CD4-positive, alpha-beta T cell treated with Interleukin-15 for 4 hours (primary cell): ENCODE measurements around the gene HCFC2.
A peak's percentile ranks its signal among the peaks of the same experiment; 100 is the strongest.
"Not testable (repeated sequence)": the region's sequence is repeated elsewhere in the genome, so short reads cannot be mapped to it uniquely, and the experiment has no call there.

Source experiments
- DNase-seq: peaks from one replicate; pipeline ENCODE4 v3.0.0-alpha.2; 2020; ENCODE audit warnings: low spot score

HCFC2 gene

GRCh38 chr12:104064031-104064841, at the start of gene HCFC2:
Gene HCFC2, plus strand, starts transcription at chr12:104064531. Its CDS starts 30 bp downstream, at chr12:104064561.
- peak; percentile 82 for DNase-seq

- not testable (repeated sequence) for DNase-seq
Measured at GRCh38 chr12:104021862-104022261, 42.5 kb upstream of the HCFC2 start.

- DNase-seq: no peak
Measured at GRCh38 chr12:104022786-104023185, 41.5 kb upstream of the HCFC2 start.

GRCh38 chr12:104023710-104024109, 40.6 kb upstream of the HCFC2 start:
- no peak for DNase-seq

GRCh38 chr12:104024348-104024747, 40.0 kb upstream of the HCFC2 start:
- no peak for DNase-seq

- no peak for DNase-seq
Measured at GRCh38 chr12:104025771-104026170, 38.6 kb upstream of the HCFC2 start.

GRCh38 chr12:104026841-104027599, 37.3 kb upstream of the HCFC2 start:
- DNase-seq: no peak

GRCh38 chr12:104030596-104030995, 33.7 kb upstream of the HCFC2 start:
- DNase-seq: not testable (repeated sequence)

- DNase-seq: not testable (repeated sequence)
Measured at GRCh38 chr12:104036143-104036542, 28.2 kb upstream of the HCFC2 start.

GRCh38 chr12:104039769-104040168, 24.6 kb upstream of the HCFC2 start:
- not testable (repeated sequence) for DNase-seq

GRCh38 chr12:104042580-104042979, 21.8 kb upstream of the HCFC2 start:
- no peak for DNase-seq

GRCh38 chr12:104044158-104044557, 20.2 kb upstream of the HCFC2 start:
- no peak for DNase-seq

GRCh38 chr12:104046306-104046705, 18.0 kb upstream of the HCFC2 start:
- no peak for DNase-seq

- no peak for DNase-seq
Measured at GRCh38 chr12:104048162-104048561, 16.2 kb upstream of the HCFC2 start.

GRCh38 chr12:104048811-104049210, 15.5 kb upstream of the HCFC2 start:
- DNase-seq: no peak

GRCh38 chr12:104049278-104049902, 14.9 kb upstream of the HCFC2 start:
- no peak for DNase-seq

- no peak for DNase-seq
Measured at GRCh38 chr12:104049903-104050356, 14.4 kb upstream of the HCFC2 start, which contains the start of gene GLT8D2. Gene GLT8D2, minus strand, starts transcription at chr12:104050187. Its CDS starts 30,539 bp downstream, at chr12:104019648.

GRCh38 chr12:104050436-104050835, 13.9 kb upstream of the HCFC2 start:
- no peak for DNase-seq

- no peak for DNase-seq
Measured at GRCh38 chr12:104054681-104055346, 9.5 kb upstream of the HCFC2 start.

GRCh38 chr12:104055686-104056388, 8.5 kb upstream of the HCFC2 start:
- no peak for DNase-seq

GRCh38 chr12:104056419-104056972, 7.8 kb upstream of the HCFC2 start:
- DNase-seq: no peak
